ENCODE data around the gene PRMT6. TPM values are rescaled to one million over a fixed set of nuclear protein-coding genes. Genes with fewer than 3 reads are reported as not detected.

PRMT6 gene
- total and polyA plus RNA-seq, 2 of the 4 experiments (the other 2 are of a cell fraction): 12.5 to 15.4 TPM

DNA sequence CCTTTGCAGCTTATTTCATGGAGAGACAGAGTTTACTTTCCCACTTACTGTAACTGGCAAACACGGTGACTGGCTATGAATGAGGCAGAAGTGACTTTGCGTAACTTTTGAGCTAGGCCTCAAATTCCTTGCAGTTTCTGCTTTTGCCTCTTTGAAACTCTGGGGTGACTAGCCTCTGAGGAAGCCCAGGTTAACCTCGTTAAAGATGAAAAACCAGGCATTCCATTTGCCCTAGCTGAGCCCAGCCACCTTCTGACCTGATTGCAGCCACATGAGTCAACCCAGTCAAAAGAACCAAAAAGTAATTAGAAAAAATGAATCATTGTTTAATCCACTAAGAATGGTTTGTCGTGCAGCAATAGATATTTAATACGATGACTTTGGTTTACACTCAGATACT, 20.4 kb downstream of the PRMT6 start:
- Histone ChIP-seq H3K14ac (replicated peaks; ENCODE audit: low read depth, low read length) (no peak overlapping the region), H3K4me3 (ENCODE audit: insufficient read depth, low read depth, low read length) (no peak overlapping the region), H4K91ac (ENCODE audit: insufficient read depth, low read depth, low read length) (no peak overlapping the region), H3K4me2 (ENCODE audit: low read depth, low read length) (no peak overlapping the region; the same call in 1 of the 2 replicates), H3K79me1 (ENCODE audit: low read depth in 1 of 2, low read length in 2 of 2) (no peaks in the 10 kb centered on the region), H2BK120ac (ENCODE audit: low read depth, low read length) (no peak overlapping the region), H3K27me3 (ENCODE audit: control insufficient read depth, insufficient read depth, low read length) (no peaks in the 10 kb centered on the region), H4K20me1 (ENCODE audit: insufficient read depth, low read length) (no peaks in the 10 kb centered on the region), H3K27ac (ENCODE audit: insufficient read depth, low read length) (no peak overlapping the region), H4K5ac (ENCODE audit: low read depth, low read length) (no peak overlapping the region), H3K9ac (ENCODE audit: low read depth, low read length) (no peak overlapping the region), H2AK9ac (replicated peaks; ENCODE audit: low read depth, low read length, poor library complexity) (no peak overlapping the region), H3K4ac (ENCODE audit: low read depth, low read length) (no peak overlapping the region), H3K4me1 (ENCODE audit: control insufficient read depth, insufficient read depth, low read length) (peaks cover 1% of the 10 kb centered on the region; the same call in 1 of the 2 replicates), H2BK20ac (ENCODE audit: low read depth, low read length) (no peak overlapping the region), H3K18ac (ENCODE audit: low read depth, low read length) (no peak overlapping the region), H2BK15ac (ENCODE audit: low read depth, low read length) (no peak overlapping the region), H4K8ac (ENCODE audit: low read depth in 2 of 2, low read length in 2 of 2) (no peak overlapping the region), H3K9me1 (ENCODE audit: insufficient read depth, low read length) (no peaks in the 10 kb centered on the region), H2AK5ac (ENCODE audit: low read depth, low read length) (no peak overlapping the region), H3K23ac (ENCODE audit: low read depth, low read length) (no peak overlapping the region), H3K36me3 (ENCODE audit: control insufficient read depth, insufficient read depth, low read length) (no peaks in the 10 kb centered on the region), H2BK5ac (ENCODE audit: low read depth, low read length, poor library complexity, severe bottlenecking) (no peak overlapping the region), H2AFZ (replicated peaks; ENCODE audit: low read length, poor library complexity) (peak overlapping the region; percentile 78), H3K56ac (ENCODE audit: extremely low read depth, insufficient read depth, low read length) (no peak overlapping the region), H3K9me3 (ENCODE audit: control insufficient read depth, insufficient read depth, low read length) (no peaks in the 10 kb centered on the region)
- in situ Hi-C loops (cut with MboI; ENCODE audit: low sequenced_read_pairs) (no loop called here), intact Hi-C loops (cut with micrococcal nuclease) (no loop called here), dilution Hi-C loops (cut with HindIII; ENCODE audit: low sequenced_read_pairs, unreplicated experiment) (no loop called here)
- POLR2A ChIA-PET (ENCODE audit: unreplicated experiment): no interaction called here
- TF ChIP-seq CEBPB (IDR thresholded peaks at IDR 0.05; ENCODE audit: low read depth, low read length) (peak; percentile 64; the same call in 1 of the 2 replicates), SMC3 (IDR thresholded peaks at IDR 0.05; ENCODE audit: low read depth, low read length) (no peak), RAD21 (IDR thresholded peaks at IDR 0.05; ENCODE audit: low read length) (no peak), MAFK (IDR thresholded peaks at IDR 0.05; ENCODE audit: low read depth, low read length) (no peak), RCOR1 (IDR thresholded peaks at IDR 0.05; ENCODE audit: insufficient replicate concordance, low read length) (no peak), MAZ (IDR thresholded peaks at IDR 0.05; ENCODE audit: borderline replicate concordance, low read depth, low read length) (no peak)
- TF ChIP-seq, protein P1, sequence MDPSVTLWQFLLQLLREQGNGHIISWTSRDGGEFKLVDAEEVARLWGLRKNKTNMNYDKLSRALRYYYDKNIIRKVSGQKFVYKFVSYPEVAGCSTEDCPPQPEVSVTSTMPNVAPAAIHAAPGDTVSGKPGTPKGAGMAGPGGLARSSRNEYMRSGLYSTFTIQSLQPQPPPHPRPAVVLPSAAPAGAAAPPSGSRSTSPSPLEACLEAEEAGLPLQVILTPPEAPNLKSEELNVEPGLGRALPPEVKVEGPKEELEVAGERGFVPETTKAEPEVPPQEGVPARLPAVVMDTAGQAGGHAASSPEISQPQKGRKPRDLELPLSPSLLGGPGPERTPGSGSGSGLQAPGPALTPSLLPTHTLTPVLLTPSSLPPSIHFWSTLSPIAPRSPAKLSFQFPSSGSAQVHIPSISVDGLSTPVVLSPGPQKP (IDR thresholded peaks at IDR 0.05; ENCODE audit: borderline replicate concordance, low read depth, low read length): no peak
- ATAC-seq (ENCODE audit: low read depth) (peak; percentile 84), DNase-seq (peak; percentile 79)
- no TSS peak for BruUV-seq (replicated peaks)
- CTCF ChIA-PET: interaction anchor here (0.5 to 1.0 kb wide), 2 partner anchors 13 to 65 kb away, joined by 3 to 5 read pairs; no protein-coding TSS in a partner anchor
- WGBS, 2 experiments (ENCODE audit: extremely low coverage in 2 of 2, insufficient read length in 1 of 2): no CpG with 5 or more reads among the region's 5 CpGs
